GM19438 (cell line): ENCODE measurements around the gene TP53AIP1.

ENCODE experiments used
- ATAC-seq: cut with Tn5 transposase; IDR thresholded peaks from one replicate; pipeline ENCODE4 v1.9.1; 2021; ENCODE audit warnings: low read depth; ENCODE audit not compliant: unreplicated experiment

TP53AIP1 gene

GRCh38 chr11:128942817-128943427 is at the start of gene TP53AIP1:
TSS of gene TP53AIP1 (minus strand) at chr11:128942871. CDS start at chr11:128937818, 5,053 bp downstream.
- ATAC-seq: no peak

- no peak for ATAC-seq
These were observed 45.7 kb upstream of the TP53AIP1 start for GRCh38 chr11:128988242-128988970.

GRCh38 chr11:128985880-128986279 is 43.2 kb upstream of the TP53AIP1 start:
- no peak for ATAC-seq

- no peak for ATAC-seq
These were observed 40.4 kb upstream of the TP53AIP1 start for GRCh38 chr11:128983023-128983422.

- no peak for ATAC-seq
These were observed 38.6 kb upstream of the TP53AIP1 start for GRCh38 chr11:128981254-128981653.

- no peak for ATAC-seq
These were observed 28.0 kb upstream of the TP53AIP1 start for GRCh38 chr11:128970598-128971190.

GRCh38 chr11:128968916-128969315 is 26.2 kb upstream of the TP53AIP1 start:
- ATAC-seq: no peak

GRCh38 chr11:128967578-128967977 is 24.9 kb upstream of the TP53AIP1 start:
- no peak for ATAC-seq

GRCh38 chr11:128965485-128965884 is 22.8 kb upstream of the TP53AIP1 start:
- ATAC-seq: peak; percentile 89

- ATAC-seq: no peak
These were observed 21.8 kb upstream of the TP53AIP1 start for GRCh38 chr11:128964463-128964930.

- ATAC-seq: no peak
These were observed 21.2 kb upstream of the TP53AIP1 start for GRCh38 chr11:128963744-128964325.

- ATAC-seq: no peak
These were observed 20.2 kb upstream of the TP53AIP1 start for GRCh38 chr11:128962896-128963295.

- no peak for ATAC-seq
These were observed 19.0 kb upstream of the TP53AIP1 start for GRCh38 chr11:128961645-128962044.

- ATAC-seq: no peak
These were observed 14.5 kb upstream of the TP53AIP1 start for GRCh38 chr11:128957202-128957482.

GRCh38 chr11:128956401-128957201 is 13.9 kb upstream of the TP53AIP1 start:
- ATAC-seq: no peak

GRCh38 chr11:128955636-128956035 is 13.0 kb upstream of the TP53AIP1 start:
- no peak for ATAC-seq

GRCh38 chr11:128953151-128953550 is 10.5 kb upstream of the TP53AIP1 start:
- ATAC-seq: no peak

- ATAC-seq: no peak
These were observed 7.3 kb upstream of the TP53AIP1 start for GRCh38 chr11:128949791-128950454.

GRCh38 chr11:128948583-128948982 is 5.9 kb upstream of the TP53AIP1 start:
- ATAC-seq: no peak

- ATAC-seq: no peak
These were observed 5.1 kb upstream of the TP53AIP1 start for GRCh38 chr11:128947773-128948172.
